ENCODE measurements around the gene FUT8.

The FUT8 gene

DNA sequence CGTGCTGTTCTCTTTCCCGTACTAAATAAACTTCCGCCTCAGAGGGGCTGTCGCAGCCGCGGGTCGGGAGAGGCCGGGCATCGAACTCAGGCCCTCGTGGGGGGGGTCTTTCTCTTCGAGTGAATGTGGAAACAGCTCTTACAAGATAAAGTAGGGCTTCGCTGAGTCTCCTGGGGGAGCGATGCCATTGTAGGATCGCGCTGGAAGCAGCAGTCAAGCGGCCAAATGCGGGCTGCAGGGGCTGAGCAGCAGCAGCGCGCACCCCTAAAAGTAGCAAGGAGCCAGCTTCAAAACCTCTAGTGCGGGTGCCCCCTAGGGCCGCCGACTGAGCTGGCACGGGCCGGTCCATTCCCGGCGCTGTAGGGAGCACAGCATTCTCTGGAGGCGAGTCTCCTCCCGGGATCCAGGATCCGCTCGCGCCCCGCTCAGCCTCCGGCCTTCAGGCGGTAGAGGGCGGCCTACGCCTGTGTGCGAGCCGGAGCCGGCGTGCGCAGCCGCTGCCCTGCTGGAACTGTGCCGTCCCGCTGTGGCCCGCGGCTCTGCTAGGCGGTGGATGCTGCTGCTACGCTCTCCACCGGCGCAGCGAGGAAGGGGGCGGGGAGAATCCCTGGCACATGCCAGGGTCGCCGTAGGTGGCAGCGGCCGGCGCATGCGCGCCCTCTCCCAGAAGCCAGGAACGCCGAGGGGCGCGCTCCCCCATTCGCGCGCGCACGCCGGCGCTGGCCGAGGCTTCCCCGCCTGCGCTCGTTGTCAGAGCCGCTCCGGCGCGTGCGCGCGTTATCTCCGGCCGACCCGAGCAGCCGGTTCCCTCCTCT, at the start of gene FUT8:
Gene FUT8, plus strand, starts transcription at position 699 of the 815 bp plus-strand sequence. CDS start 148,834 bp downstream, outside the sequence.
- peak; percentile 95 for DNase-seq

GRCh38 chr14:65366802-65367565, 45.5 kb upstream of the FUT8 start:
- DNase-seq: no peak

- peak; percentile 36 for DNase-seq
Measured at GRCh38 chr14:65369560-65369959, 43.0 kb upstream of the FUT8 start.

GRCh38 chr14:65370801-65371248, 41.7 kb upstream of the FUT8 start:
- no peak for DNase-seq

DNA sequence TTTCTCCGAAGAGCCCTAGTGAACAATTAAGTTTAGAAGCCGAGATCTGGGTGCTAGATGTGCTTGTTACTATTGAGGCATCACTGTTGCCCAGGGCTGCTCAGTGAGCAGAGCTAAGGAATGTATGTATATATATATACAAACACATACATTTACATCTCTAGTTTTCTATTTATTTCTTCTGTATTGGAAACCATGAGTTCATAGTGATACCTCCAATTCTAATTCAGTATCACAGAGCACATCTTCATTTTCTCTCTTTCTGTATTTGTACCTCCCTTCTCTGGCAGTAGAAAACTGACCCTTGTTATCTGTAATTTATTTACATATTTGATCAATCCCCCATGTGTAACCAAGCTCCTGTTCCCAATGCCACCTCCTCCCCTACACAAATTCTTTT, 40.7 kb upstream of the FUT8 start:
- DNase-seq: no peak

GRCh38 chr14:65373016-65373670, 39.4 kb upstream of the FUT8 start:
- DNase-seq: no peak

- no peak for DNase-seq
Measured at GRCh38 chr14:65373671-65374039, 38.9 kb upstream of the FUT8 start.

GRCh38 chr14:65377576-65377975, 35.0 kb upstream of the FUT8 start:
- DNase-seq: no peak

DNA sequence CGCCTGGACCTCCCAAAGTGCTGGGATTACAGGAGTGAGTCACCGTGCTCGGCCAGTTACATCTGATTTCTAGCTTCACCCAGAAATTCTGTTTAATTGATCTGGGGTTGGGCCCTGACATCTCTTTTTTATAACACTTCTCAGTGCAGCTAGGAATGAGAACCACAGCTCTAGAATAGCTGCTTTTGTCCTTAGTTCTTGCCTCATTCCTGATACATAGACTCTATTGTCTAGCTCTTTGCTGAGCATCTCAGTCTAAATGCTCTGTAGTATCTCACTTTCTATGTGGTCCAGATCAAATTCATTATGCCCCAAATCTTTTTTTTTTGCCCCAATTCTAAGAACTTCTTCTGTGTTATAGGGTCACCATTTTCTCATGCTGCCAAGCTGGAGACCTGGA, 29.9 kb upstream of the FUT8 start:
- no peak for DNase-seq

DNA sequence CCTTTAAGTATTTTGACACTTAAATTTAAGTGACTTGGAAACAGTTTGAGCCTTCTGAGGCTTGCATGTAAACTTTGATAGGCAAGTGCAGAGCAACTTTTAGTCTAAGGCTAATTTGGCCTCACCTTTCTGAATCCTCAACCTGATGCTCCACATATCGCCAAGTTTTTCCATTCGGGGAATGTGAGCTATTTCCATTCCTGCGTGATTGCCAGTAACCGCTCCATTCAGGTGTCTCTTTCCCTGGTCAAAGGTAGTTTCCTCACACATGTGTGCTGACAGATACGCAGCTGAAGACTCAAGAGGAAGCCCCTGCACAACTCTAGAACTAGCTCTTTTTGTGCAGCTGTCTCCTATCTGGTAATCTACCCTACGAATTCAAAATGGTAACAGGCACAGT, 25.4 kb upstream of the FUT8 start:
- no peak for DNase-seq

- DNase-seq: no peak
Measured at GRCh38 chr14:65387628-65388027, 24.9 kb upstream of the FUT8 start.

GRCh38 chr14:65392296-65392695, 20.2 kb upstream of the FUT8 start:
- no peak for DNase-seq

- DNase-seq: no peak
Measured at GRCh38 chr14:65396082-65396910, 16.2 kb upstream of the FUT8 start.

DNA sequence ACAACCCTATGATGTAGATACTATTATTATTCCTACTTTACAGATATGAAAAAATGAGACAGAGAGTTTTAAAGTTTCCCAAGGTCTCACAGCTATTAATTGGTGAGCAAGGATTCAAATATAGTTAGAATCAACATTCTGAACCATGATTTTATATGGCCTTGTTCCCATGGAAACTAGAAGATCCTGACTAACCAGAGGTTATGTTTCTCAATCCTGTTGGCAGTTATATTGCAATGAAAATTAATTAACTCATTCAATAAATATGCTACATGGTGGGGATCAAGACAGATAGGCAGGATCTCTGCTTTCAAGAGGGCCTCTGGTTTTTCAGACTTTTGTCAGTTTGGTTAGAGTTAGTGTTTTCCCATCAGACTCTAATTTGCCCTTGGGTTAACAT, 9.3 kb upstream of the FUT8 start:
- DNase-seq: no peak

DNA sequence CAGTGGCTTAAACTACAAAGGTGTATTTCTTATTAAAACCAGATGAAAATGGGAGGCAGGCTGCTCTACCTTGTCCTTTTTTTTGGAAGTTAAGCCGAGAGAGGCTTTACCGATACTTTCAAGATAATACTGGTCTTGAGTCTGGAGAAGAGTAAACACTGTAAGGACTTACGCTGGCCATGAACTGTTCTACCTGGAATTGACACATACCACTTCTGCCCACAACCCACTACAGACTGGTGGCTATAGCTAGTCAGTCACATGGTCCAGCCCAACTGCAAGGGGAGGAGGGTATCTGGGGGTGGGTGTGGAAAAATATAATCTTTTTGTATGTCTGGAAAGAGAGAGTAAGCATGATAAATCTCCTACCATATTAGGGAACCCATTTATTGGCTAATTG, 4.4 kb upstream of the FUT8 start:
- no peak for DNase-seq

GRCh38 chr14:65410640-65411039, 1.9 kb upstream of the FUT8 start:
- no peak for DNase-seq

GRCh38 chr14:65411656-65412031, 886 bp upstream of the FUT8 start:
- DNase-seq: peak; percentile 83

DNA sequence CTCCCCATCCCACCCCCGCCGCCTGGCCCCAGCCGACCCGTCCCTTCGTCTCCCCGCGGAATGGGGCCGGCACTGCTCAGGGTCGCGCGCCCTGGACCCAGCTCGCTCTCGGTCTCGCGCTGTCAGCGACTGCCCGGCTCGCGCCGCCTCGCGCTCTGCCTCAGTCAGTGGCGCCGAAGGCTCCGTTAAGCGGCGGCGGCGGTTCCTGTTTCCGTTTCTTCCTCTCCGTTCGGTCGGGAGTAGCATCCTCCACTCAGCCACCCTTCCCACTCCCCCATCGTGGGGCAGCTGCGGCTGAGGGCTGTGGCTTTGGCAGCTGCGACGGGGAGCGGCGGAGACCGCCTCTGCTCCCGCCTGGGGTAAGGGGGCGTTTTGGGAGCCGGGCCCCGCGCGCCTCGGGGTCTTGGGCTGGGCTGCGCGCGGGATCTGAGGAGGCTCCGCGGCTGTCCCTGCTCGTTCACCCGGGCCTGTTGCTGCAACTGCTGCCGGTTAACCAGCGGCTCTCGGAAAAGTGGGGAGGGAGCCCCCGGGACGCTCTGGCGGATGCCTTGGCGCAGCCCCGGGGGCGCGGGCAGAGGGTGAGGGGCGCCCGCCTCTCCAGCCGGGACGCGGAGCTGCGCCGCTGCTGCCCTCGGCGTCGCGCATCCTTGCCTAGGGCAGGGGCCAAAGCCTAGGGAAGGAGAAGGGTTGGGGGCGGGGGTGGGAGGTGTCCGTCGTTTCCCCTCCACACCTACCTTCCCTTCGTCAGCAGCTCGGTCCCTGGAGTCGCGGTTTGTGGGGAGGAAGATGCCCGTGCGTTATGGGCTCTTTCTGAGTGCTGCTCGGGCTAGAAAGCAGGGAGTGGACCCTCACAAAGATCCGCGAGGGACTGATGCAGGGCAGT, 567 bp downstream of the FUT8 start:
- DNase-seq: peak; percentile 66

DNA sequence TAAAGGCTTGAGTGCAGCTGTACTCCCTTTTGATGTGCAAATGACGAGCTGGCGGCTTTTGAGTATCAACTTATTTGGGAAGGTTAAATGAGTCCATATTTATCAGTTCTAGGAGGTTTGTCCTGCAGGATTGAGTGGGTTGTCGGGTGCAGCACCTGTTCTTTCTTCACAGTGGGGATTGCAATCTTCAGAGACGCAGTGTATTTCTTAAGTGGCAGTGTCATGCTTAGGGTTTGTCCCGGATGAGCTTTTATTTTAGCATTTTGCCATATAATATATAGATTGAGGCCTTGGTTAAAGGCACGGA, 1.2 kb downstream of the FUT8 start:
- no peak for DNase-seq

GRCh38 chr14:65414961-65415589, 2.5 kb downstream of the FUT8 start:
- DNase-seq: peak; percentile 19

DNA sequence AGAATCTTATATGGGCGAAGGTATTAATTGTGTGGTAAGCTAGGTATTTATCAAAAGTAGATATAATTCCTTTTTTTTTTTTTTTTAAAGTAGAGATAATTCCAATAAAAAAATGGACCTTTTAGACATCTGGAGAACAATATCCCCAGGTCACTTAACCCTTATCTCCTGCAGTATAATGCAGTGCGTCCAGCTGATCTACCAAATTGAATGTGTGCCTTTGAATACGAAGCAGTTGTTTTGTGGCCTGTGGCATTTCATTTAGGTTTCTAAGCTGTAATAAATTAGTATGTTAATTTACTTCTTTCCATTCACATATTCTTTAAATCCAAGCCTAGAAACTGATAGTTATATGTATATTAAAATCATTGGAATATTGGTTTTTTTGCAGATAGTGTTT, 3.1 kb downstream of the FUT8 start:
- DNase-seq: no peak

All from stimulated activated CD4-positive, alpha-beta T cell treated with anti-CD3 and anti-CD28 coated beads, Interleukin-4, amount 100 ng/mL, for 24 hours (primary cell).